Activated naive CD8-positive, alpha-beta T cell treated with anti-CD3 and anti-CD28 coated beads for 36 hours (primary cell): ENCODE results near the gene SLC44A1. TPM values are rescaled to one million over a fixed set of nuclear protein-coding genes. Genes with fewer than 3 reads are reported as not detected.

Experiments
- DNase-seq: peaks from one replicate; pipeline ENCODE4 v3.0.0; 2021
- H3K27ac Mint-ChIP-seq: one replicate; pipeline ENCODE4 v1.8.0; 2022; ENCODE audit warnings: mild to moderate bottlenecking, moderate library complexity, mixed read lengths
- H3K27me3 Mint-ChIP-seq: one replicate; pipeline ENCODE4 v1.8.0; 2022; ENCODE audit warnings: mild to moderate bottlenecking, mixed read lengths
- H3K36me3 Mint-ChIP-seq: one replicate; pipeline ENCODE4 v1.8.0; 2021; ENCODE audit warnings: mild to moderate bottlenecking, mixed read lengths
- H3K4me1 Mint-ChIP-seq: one replicate; pipeline ENCODE4 v1.8.0; 2021; ENCODE audit warnings: mixed read lengths
- H3K4me3 Mint-ChIP-seq: one replicate; pipeline ENCODE4 v1.8.0; 2022; ENCODE audit warnings: mild to moderate bottlenecking, moderate library complexity, mixed read lengths
- H3K9me3 Mint-ChIP-seq: one replicate; pipeline ENCODE4 v1.8.0; 2022; ENCODE audit warnings: mixed read lengths
- total RNA-seq, 2 experiments: library from RNA; stranded (reverse); gene quantifications; one replicate each; pipeline ENCODE4 v1.2.3, GENCODE V29; 2021

SLC44A1 gene
- total RNA-seq, 2 experiments from 2014 or later, result 7.4 to 7.5 TPM

DNA sequence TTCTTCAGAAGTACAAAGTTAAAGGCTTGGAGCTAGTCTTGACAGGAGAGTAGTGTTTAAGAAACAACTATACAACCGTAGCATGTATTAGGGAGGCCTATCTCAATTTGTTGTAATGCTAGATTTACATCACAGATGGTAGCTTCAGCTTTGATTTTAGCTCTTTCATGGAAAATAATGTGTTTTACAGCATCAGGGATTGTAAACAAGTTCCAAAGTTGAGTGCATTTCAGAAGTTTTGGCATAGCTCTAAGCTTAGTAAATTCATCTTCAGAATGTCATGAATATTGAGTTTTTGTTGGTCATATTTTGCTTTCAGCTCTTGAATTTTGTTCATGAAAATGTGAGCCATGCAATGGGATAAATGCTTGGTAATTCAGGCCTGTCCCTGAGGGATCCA is 30.7 kb downstream of the SLC44A1 start:
- no peak for DNase-seq
- H3K4me3 Mint-ChIP-seq, result no peak overlapping the region
- no peaks in the 10 kb centered on the region for H3K9me3 Mint-ChIP-seq
- no peaks in the 10 kb centered on the region for H3K4me1 Mint-ChIP-seq
- H3K27me3 Mint-ChIP-seq, result no peaks in the 10 kb centered on the region
- no peak overlapping the region for H3K27ac Mint-ChIP-seq
- H3K36me3 Mint-ChIP-seq, result no peaks in the 10 kb centered on the region

DNA sequence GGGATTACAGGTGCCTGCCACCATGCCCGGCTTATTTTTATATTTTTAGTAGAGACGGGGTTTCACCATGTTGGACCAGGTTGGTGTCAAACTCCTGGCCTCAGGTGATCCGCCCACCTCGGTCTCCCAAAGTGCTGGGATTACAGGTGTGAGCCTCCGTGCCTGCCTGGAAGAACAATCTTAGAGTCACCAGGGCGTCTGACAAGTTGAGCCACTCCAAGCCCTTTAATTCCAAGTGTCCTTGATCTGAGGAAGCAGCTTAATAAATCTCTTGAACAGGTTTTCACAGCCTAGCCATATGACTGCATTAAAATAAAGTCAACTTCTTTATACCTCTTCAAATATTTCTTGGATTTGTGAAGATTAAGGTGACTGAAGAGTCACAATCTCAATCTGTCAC is 31.5 kb downstream of the SLC44A1 start:
- no peak for DNase-seq
- Mint-ChIP-seq H3K4me3 (no peak overlapping the region), H3K36me3 (no peaks in the 10 kb centered on the region), H3K27ac (no peak overlapping the region), H3K4me1 (no peaks in the 10 kb centered on the region), H3K27me3 (no peaks in the 10 kb centered on the region), H3K9me3 (no peaks in the 10 kb centered on the region)

DNA sequence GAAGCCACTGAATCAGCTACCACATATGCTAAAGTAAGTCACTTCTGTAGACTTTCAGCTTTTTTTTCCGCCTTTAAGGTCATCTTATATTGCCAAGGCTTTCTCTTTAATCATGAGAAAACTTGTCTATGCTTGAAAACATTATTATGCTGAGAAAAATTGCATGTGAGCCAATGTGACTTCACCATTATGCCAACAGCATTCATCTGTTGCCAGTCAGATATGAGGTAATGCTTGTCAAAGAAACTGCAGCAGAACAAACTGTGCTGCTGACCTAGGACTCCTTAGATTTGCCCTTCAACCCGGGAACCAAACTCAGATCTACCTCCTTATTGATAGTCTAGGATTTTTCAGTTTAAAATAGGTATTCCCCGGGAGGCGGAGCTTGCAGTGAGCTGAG is 34.3 kb downstream of the SLC44A1 start:
- Mint-ChIP-seq H3K27ac (no peak overlapping the region), H3K36me3 (no peaks in the 10 kb centered on the region), H3K4me3 (no peak overlapping the region), H3K4me1 (peaks cover 2% of the 10 kb centered on the region), H3K27me3 (no peaks in the 10 kb centered on the region), H3K9me3 (no peaks in the 10 kb centered on the region)
- no peak for DNase-seq

DNA sequence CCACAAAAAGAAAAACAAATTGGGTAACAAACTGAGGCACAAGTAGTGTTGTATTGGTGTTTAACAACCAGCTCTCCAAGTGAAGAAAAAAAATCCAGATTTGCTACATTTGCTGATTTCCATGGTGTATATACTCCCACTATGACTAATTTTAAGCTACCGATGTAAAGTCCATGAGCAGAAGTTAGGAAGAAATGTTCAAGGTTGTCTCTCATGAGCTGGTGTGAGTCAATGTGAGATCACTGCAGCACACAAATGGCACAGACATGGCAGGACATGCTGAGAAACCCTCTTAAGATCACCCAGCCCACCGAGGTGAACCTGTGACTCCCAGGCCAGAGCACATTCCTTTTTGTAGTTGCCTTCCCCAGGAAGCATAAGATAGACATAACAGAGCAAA is 36.2 kb downstream of the SLC44A1 start:
- Mint-ChIP-seq H3K36me3 (no peaks in the 10 kb centered on the region), H3K4me3 (no peak overlapping the region), H3K4me1 (peaks cover 5% of the 10 kb centered on the region), H3K9me3 (no peaks in the 10 kb centered on the region), H3K27me3 (no peaks in the 10 kb centered on the region), H3K27ac (no peak overlapping the region)
- DNase-seq, result no peak

DNA sequence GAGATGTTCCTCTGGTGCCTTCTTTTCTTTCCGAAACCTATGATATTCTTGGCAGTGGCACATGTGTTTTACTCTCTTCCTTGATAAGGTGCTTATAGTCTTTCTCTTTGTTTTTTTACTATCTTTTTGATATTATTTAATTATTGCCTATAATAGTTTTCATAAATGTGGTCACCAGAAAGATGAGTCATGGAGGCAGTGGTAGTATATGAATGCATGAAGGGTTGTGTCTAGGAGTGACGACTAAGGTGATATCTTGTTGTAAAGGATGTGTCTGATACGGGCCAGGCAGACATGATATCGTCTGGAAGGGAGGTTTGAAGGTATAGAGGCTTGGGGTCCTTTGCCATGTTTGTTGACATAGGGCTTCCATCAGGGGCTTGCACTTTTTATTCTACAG is 36.8 kb downstream of the SLC44A1 start:
- no peaks in the 10 kb centered on the region for H3K9me3 Mint-ChIP-seq
- H3K4me3 Mint-ChIP-seq, result no peak overlapping the region
- peaks cover 7% of the 10 kb centered on the region for H3K4me1 Mint-ChIP-seq
- no peak for DNase-seq
- H3K27ac Mint-ChIP-seq, result no peak overlapping the region
- H3K27me3 Mint-ChIP-seq, result no peaks in the 10 kb centered on the region
- no peaks in the 10 kb centered on the region for H3K36me3 Mint-ChIP-seq

DNA sequence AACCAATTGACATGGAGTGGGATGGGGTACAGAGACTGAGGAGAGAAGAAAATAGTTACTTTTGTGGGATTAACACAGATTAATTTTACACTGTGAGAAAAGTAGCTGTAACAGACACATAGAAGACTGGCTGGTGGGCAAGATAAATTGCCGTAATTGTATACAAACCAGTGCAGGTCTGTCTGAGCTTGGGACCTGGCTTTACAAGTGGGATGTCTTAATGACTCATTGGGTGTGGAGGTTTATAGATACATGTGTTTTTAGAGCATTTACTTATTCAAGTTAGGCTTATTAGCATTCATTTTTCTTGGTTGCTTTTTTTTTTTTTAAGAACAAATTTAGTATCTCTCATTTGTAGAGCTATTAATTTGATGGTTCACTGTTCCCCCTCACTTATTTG is 37.5 kb downstream of the SLC44A1 start:
- Mint-ChIP-seq H3K27me3 (no peaks in the 10 kb centered on the region), H3K27ac (no peak overlapping the region), H3K36me3 (no peaks in the 10 kb centered on the region), H3K9me3 (no peaks in the 10 kb centered on the region), H3K4me1 (peaks cover 7% of the 10 kb centered on the region), H3K4me3 (no peak overlapping the region)
- DNase-seq, result no peak

DNA sequence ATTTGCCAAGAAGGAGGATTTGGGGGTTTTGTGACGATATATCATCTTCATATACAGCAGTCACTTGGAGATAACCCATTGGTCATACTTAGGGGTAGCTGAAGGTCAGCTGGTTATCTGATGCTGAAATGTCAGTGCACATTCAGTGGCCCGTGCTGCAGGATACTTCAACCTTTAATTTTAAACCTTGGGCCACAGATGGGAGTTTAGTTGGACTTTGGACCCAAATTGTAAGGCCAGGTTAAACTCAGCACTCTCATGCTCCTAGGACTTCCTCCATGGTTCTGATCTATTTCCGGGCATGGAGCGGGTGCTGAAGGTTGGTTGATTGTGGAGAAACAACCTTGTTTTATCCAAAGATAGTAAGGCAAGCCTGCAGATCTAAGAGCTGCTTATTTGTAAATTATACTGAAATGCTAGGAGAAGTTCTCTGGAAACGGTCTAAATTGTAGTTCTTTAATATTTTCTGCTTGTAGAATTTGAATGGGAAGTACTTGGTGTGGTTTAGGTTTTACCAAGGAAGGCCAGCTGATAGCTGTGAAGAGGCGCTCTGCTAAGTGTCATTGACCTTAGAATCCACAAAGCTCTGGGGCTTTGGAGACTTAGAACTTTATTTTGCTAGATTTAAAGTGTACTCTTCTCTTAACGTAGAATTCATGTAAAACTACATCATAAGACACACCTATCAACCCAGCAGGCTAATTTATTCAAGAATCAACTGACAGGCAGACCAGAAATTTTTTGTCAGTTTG is 38.6 kb downstream of the SLC44A1 start:
- Mint-ChIP-seq H3K36me3 (no peaks in the 10 kb centered on the region), H3K4me3 (no peak overlapping the region), H3K27me3 (no peaks in the 10 kb centered on the region), H3K4me1 (peaks cover 7% of the 10 kb centered on the region), H3K27ac (no peak overlapping the region), H3K9me3 (no peaks in the 10 kb centered on the region)
- DNase-seq, result no peak

DNA sequence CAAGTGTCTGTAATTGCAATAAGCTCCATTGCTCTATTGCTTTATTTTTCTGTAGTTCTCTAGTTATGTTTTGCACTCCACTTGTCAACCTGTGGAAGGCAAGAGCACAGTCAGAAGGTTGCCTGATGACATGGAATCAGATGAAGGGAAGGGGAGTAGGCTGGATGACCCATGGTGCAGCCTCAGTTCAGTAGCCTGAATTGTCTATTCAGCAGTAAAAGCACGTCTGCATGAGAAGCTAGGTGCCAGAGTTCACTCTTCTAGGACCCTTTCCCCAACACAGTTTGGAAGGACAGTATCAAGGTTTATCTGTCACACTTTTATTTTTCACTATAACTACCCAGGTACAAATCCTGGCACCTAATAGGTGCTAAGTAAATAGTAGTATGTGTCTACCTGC is 39.3 kb downstream of the SLC44A1 start:
- DNase-seq, result no peak
- Mint-ChIP-seq H3K27me3 (no peaks in the 10 kb centered on the region), H3K4me1 (peaks cover 7% of the 10 kb centered on the region), H3K36me3 (no peaks in the 10 kb centered on the region), H3K27ac (no peak overlapping the region), H3K4me3 (no peak overlapping the region), H3K9me3 (no peaks in the 10 kb centered on the region)

DNA sequence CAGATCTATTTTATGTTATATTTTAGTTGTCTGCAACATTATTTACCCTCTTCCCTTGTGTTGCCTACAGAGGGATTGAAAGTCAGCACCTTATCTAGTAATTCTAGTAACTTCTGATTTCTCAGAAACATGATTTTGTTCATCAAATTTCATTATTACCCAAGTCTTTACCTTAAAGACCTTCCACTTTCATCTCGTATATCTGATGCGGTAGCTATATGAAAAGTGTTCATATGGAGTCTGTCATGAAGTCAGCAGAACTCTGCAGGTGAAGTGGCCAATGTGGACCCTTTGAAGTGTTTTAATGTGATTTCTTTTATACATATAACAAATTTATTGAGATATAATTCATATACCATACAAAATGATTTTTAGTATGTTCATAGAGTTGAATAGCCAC is 40.0 kb downstream of the SLC44A1 start:
- no peaks in the 10 kb centered on the region for H3K27me3 Mint-ChIP-seq
- no peaks in the 10 kb centered on the region for H3K9me3 Mint-ChIP-seq
- no peaks in the 10 kb centered on the region for H3K36me3 Mint-ChIP-seq
- H3K4me3 Mint-ChIP-seq, result no peak overlapping the region
- H3K4me1 Mint-ChIP-seq, result peaks cover 7% of the 10 kb centered on the region
- DNase-seq, result no peak
- H3K27ac Mint-ChIP-seq, result no peak overlapping the region

DNA sequence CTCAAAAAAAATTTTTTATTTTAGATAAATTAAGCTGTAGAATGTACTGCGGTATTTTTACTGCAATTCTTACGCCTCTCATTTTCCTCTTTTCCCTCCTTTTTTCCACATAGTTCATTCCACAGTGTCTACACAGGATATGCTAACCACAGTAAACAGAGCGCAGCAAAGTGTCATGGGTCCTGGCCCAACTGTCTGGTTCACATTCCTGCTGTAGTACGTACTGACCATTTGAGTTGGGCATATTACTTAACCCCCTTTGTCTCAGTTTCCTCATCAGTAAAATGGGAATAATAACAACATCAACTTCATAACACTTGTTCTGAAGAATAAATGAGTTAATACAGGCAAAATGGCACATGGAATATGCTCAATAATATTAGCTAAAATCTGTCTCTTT is 41.6 kb downstream of the SLC44A1 start:
- Mint-ChIP-seq H3K9me3 (no peaks in the 10 kb centered on the region), H3K36me3 (no peaks in the 10 kb centered on the region), H3K27ac (no peak overlapping the region), H3K4me1 (peaks cover 7% of the 10 kb centered on the region), H3K27me3 (no peaks in the 10 kb centered on the region), H3K4me3 (no peak overlapping the region)
- DNase-seq, result no peak

DNA sequence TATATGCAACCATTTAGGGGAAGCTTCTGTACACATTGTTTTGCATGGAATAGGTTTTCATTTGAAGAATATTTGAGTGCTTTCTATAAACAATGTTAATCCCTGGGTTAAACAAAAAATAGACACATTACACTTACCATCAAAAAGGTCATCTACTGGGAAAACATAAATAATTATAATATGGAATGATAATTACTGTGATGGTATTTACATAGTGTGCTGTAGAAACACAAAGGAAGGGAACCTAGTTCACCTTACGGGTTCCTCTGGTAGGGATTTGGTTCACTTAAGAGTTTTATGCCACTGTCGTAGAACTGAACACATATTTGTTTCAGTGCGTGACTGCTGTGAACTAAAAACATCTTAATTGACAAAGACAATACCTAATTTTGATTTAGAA is 44.9 kb downstream of the SLC44A1 start:
- Mint-ChIP-seq H3K36me3 (no peaks in the 10 kb centered on the region), H3K27ac (no peak overlapping the region), H3K9me3 (no peaks in the 10 kb centered on the region), H3K4me3 (no peak overlapping the region), H3K27me3 (no peaks in the 10 kb centered on the region), H3K4me1 (peaks cover 9% of the 10 kb centered on the region)
- DNase-seq, result no peak

DNA sequence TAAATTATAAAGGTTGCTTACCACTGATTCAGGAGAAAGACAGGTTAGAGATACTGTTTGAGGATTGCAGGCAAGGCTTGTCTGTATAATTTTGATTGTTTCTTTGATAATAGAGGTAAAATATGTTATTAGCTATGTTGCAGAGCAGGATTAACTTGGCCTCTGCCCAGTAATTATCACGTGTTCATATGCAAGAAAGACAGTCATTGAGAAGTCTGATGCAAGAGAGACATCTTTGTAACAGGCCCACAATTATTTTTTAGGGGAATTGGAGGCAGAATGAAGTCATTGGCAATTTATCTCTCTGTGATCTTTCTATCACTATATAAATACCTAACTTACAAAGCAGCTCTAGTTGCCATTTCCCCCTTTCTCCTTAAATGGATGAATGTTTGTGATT is 46.0 kb downstream of the SLC44A1 start:
- Mint-ChIP-seq H3K4me3 (no peak overlapping the region), H3K27me3 (no peaks in the 10 kb centered on the region), H3K36me3 (no peaks in the 10 kb centered on the region), H3K4me1 (peaks cover 15% of the 10 kb centered on the region), H3K27ac (no peak overlapping the region), H3K9me3 (no peaks in the 10 kb centered on the region)
- no peak for DNase-seq

DNA sequence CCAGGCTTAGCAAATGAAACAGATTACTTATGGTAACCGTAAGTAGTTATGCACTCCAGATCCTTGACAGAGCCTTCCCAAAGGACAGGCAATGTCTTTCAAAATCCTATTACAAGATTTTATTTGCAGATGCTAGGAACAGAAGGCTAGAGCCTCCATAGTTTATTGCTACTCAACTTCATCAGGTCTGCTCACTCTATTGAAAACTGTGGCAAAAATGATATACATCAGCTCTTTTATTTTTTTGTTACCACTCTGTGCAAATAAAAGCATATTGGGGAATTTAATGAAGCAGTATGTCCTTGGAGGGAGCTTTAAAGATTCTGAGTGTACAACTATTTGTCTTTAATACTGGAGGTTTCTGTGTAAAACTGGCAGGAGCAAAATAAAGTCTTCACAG is 46.5 kb downstream of the SLC44A1 start:
- DNase-seq, result no peak
- H3K27me3 Mint-ChIP-seq, result no peaks in the 10 kb centered on the region
- peaks cover 15% of the 10 kb centered on the region for H3K4me1 Mint-ChIP-seq
- no peak overlapping the region for H3K27ac Mint-ChIP-seq
- H3K9me3 Mint-ChIP-seq, result no peaks in the 10 kb centered on the region
- no peaks in the 10 kb centered on the region for H3K36me3 Mint-ChIP-seq
- H3K4me3 Mint-ChIP-seq, result no peak overlapping the region

DNA sequence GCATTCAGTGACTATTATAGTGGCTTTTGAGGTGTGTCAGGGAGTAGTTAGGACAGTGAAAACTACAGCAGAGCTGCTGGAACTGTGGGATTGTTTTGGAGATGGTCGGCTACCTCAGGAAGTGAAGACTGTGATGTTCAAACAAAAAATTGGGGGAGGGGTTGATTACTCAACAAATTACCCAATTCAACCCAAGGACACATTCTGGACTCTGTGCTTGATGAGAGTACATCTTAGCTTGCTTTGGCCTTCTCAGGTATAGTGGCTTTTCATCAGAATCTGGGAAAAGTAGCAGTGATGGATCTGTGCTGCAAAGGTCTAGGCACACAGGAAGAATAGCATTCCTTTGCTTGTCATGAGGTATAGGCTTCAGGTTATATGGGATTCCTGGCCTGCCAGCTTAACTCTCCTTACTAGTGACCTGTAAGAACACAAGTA is 47.0 kb downstream of the SLC44A1 start:
- Mint-ChIP-seq H3K4me3 (no peak overlapping the region), H3K9me3 (no peaks in the 10 kb centered on the region), H3K4me1 (peaks cover 13% of the 10 kb centered on the region), H3K36me3 (no peaks in the 10 kb centered on the region), H3K27me3 (no peaks in the 10 kb centered on the region), H3K27ac (no peak overlapping the region)
- DNase-seq, result no peak

DNA sequence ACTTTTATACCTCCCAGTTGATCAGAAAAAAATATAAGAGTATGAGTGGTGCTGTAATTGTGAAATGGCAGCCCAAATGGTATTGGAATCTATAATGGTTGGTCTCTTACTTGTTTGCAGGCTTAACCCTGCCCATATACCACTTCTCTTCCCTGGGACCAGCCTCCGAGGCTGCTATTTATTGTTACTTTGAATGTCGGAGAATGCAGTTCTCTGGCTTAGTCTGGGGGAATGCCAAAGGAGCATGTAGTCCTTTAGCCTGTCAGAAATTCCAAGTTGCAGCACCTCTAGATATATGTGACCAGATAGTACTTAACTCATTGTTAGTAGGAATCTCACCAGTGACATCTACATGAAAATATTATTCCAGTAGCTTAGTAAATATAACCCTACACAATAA is 47.5 kb downstream of the SLC44A1 start:
- Mint-ChIP-seq H3K27me3 (no peaks in the 10 kb centered on the region), H3K4me1 (peaks cover 18% of the 10 kb centered on the region), H3K36me3 (no peaks in the 10 kb centered on the region), H3K9me3 (no peaks in the 10 kb centered on the region), H3K27ac (no peak overlapping the region), H3K4me3 (no peak overlapping the region)
- DNase-seq, result no peak

DNA sequence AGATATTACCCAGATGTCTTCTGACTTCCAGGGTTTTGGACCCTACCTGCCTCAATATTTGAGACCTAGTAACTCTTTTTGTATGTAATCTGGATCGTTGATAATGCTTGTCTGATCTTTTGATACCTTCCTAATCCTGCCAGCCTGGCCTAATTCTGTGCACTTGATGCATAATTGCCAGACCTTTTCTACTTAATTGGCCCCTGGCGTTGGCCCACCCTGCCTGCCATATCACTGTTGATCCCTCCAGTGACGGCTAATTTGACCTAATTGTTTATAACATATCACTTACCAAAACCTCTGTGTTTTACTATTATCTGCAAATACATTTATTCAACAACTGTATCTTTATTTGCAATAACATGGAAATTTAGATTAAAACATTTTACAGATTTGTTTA is 49.0 kb downstream of the SLC44A1 start:
- no peak for DNase-seq
- H3K27ac Mint-ChIP-seq, result no peak overlapping the region
- H3K36me3 Mint-ChIP-seq, result no peaks in the 10 kb centered on the region
- no peaks in the 10 kb centered on the region for H3K9me3 Mint-ChIP-seq
- no peak overlapping the region for H3K4me3 Mint-ChIP-seq
- peaks cover 20% of the 10 kb centered on the region for H3K4me1 Mint-ChIP-seq
- H3K27me3 Mint-ChIP-seq, result no peaks in the 10 kb centered on the region
